ENCODE results near the gene ARHGEF25.

- TF ChIP-seq CTCF (IDR thresholded peaks at IDR 0.05) (no peak), POLR2A (IDR thresholded peaks at IDR 0.05) (peak in 1 of 2 donors; percentile 65)
Measured at GRCh38 chr12:57590864-57591781, 20.1 kb upstream of the ARHGEF25 start, which contains the start of gene PIP4K2C.
